Heart left ventricle (tissue), 13 donors: ENCODE results near the gene TRAF3.

Source experiments
- CTCF ChIP-seq, 12 donors: fragments of 200-600 bp; sonication (generic) in 4 of 12; IDR thresholded peaks; one replicate each; pipeline versions ENCODE4 v1.5.0 to v1.8.0; 2018 to 2022; ENCODE audit warnings: antibody characterized with exemption in 12 of 12, mild to moderate bottlenecking in 5 of 12
- POLR2A ChIP-seq, 2 donors: fragments of 450-650 bp; IDR thresholded peaks; one replicate each; pipeline ENCODE4 v1.6.1; 2017; ENCODE audit warnings: antibody characterized with exemption in 2 of 2, mild to moderate bottlenecking in 2 of 2, moderate library complexity in 2 of 2
- donor health status: ischemic (EF 13 %, LVEDD 7.1; RV severe dilation, severe dysfunction).
- donor health status: DM: no; HTN: yes; CAD: no.
- donor health status: DM: no; HTN: no; CAD: no.
- donor health status: ischemic (EF 25% LVEDD 6.9; RV normal size, moderate dysfunction).
- donor health status: ischemic (EF 25% LVEDD 5.7; RV mildly dilated, moderate dysfunction).
- donor health status: ischemic (EF 35%, LVEDD 5.7; RV mildly dilated, moderate dysfunction).
- donor health status: nonischemic (EF 11% LVEDD 7.7; RV severe dilation, severe dysfunction).
- donor health status: DM: yes; HTN: yes; CAD: no.
- donor health status: PGD.
- donor health status: ischemic (EF 29% LVEDD 5.4; RV normal size, mild dysfunction).
- donor health status: nonischemic (EF 23%, LVEDD 6.1; RV moderate dilation, normal function).

DNA sequence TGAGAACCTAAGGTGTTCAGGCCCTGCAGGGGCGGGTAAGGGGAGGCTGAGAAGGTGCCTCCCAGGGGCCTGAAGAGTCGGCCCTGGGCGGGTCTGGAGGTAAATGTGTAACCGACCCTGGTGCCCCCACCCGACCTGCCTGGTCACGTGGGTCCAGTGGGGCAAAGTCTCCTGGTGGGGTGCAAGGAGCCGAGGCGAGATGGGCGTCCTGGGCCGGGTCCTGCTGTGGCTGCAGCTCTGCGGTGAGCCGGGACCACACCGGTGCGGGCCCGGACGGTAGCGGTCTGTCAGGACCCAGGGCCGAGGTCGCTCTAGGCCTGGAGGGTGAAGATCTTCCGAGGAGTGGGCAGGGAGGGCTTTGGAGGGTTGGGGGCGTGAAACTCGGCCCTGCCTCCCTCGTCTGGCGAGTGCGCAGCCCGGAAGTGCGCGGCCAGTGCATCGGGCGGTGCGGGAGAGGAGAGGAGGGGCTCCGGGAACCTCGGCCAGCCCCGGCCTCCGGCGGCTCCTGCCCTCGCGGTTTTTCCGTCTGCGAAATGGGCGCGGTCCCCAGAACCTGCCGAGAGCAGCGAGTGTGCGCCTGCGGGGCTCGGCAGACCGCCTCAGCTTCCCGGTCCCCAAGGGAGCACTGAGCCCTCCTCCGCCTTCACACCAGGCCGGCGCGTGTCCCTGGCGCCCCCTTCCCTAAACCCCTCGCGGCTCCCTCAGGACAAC, 145.4 kb downstream of the TRAF3 start, which contains the start of gene AMN:
- no peak for TF ChIP-seq CTCF (IDR thresholded peaks at IDR 0.05)
- TF ChIP-seq POLR2A (IDR thresholded peaks at IDR 0.05), result no peak
